Liver (tissue), 9 donors: ENCODE measurements around the gene EMILIN1. TPM values are rescaled to one million over a fixed set of nuclear protein-coding genes. Genes with fewer than 3 reads are reported as not detected.
A peak's percentile ranks its signal among the peaks of the same experiment; 100 is the strongest.

Experiments used
- DNase-seq: peaks from one replicate; pipeline ENCODE4 v3.0.0-alpha.2; 2017; ENCODE audit warnings: low spot score
- H3K27ac ChIP-seq, 2 donors: one replicate each; pipeline ENCODE4 v1.7.0; 2013; ENCODE audit warnings: inconsistent platforms in 2 of 2, low read length in 2 of 2, control low read depth in 1 of 2, low read depth in 1 of 2, mild to moderate bottlenecking in 1 of 2
- H3K27me3 ChIP-seq, 4 donors: one replicate each; pipeline versions ENCODE4 v1.6.1 to v1.7.0; 2013; ENCODE audit warnings: low read length in 3 of 4, inconsistent platforms in 1 of 4, mild to moderate bottlenecking in 1 of 4, moderate library complexity in 1 of 4; ENCODE audit not compliant: control insufficient read depth in 4 of 4, insufficient read depth in 4 of 4
- H3K36me3 ChIP-seq, 4 donors: one replicate each; pipeline versions ENCODE4 v1.6.1 to v1.7.0; 2013; ENCODE audit warnings: low read length in 3 of 4, mild to moderate bottlenecking in 3 of 4, low read depth in 1 of 4, moderate library complexity in 1 of 4; ENCODE audit not compliant: control insufficient read depth in 4 of 4, insufficient read depth in 3 of 4
- H3K4me1 ChIP-seq, 4 donors: one replicate each; pipeline versions ENCODE4 v1.6.1 to v1.7.0; 2013; ENCODE audit warnings: low read length in 3 of 4, mild to moderate bottlenecking in 3 of 4, moderate library complexity in 1 of 4; ENCODE audit not compliant: control insufficient read depth in 4 of 4, insufficient read depth in 4 of 4
- H3K4me3 ChIP-seq, 3 donors: one replicate each; pipeline versions ENCODE4 v1.6.1 to v1.7.0; 2013; ENCODE audit warnings: low read length in 3 of 3, control low read depth in 1 of 3, low read depth in 1 of 3, mild to moderate bottlenecking in 1 of 3
- H3K9ac ChIP-seq, 2 donors: one replicate each; pipeline ENCODE4 v1.7.0; 2013; ENCODE audit warnings: low read length in 2 of 2, mild to moderate bottlenecking in 2 of 2, moderate library complexity in 2 of 2, control low read depth in 1 of 2, low read depth in 1 of 2
- H3K9me3 ChIP-seq, 4 donors: one replicate each; pipeline versions ENCODE4 v1.6.1 to v1.7.0; 2013; ENCODE audit warnings: low read length in 3 of 4; ENCODE audit not compliant: control insufficient read depth in 4 of 4
- EGR1 ChIP-seq, 2 donors: IDR thresholded peaks; 2 replicates each; pipeline ENCODE4 v1.6.1; 2016 to 2018; ENCODE audit warnings: antibody characterized with exemption in 2 of 2, low read depth in 2 of 2
- FOXA1 ChIP-seq: IDR thresholded peaks from 2 replicates; pipeline ENCODE4 v1.6.1; 2016; ENCODE audit warnings: antibody characterized with exemption
- FOXA2 ChIP-seq: IDR thresholded peaks from 2 replicates; pipeline ENCODE4 v1.6.1; 2016; ENCODE audit warnings: antibody characterized with exemption
- GABPA ChIP-seq, 2 donors: IDR thresholded peaks in 1 of 2; conservative IDR thresholded peaks in 1 of 2; 2 replicates each; pipeline ENCODE4 v1.6.1; 2016; ENCODE audit warnings: antibody characterized with exemption in 2 of 2, mild to moderate bottlenecking in 1 of 2, moderate library complexity in 1 of 2
- HNF4A ChIP-seq, 2 donors: conservative IDR thresholded peaks; 2 replicates each; pipeline ENCODE4 v1.6.1; 2016; ENCODE audit warnings: antibody characterized with exemption in 2 of 2, mild to moderate bottlenecking in 2 of 2
- HNF4G ChIP-seq: IDR thresholded peaks from 2 replicates; pipeline ENCODE4 v1.6.1; 2016; ENCODE audit warnings: antibody characterized with exemption
- JUND ChIP-seq, 2 donors: IDR thresholded peaks; 2 replicates each; pipeline ENCODE4 v1.6.1; 2016; ENCODE audit warnings: antibody characterized with exemption in 2 of 2
- NR2F2 ChIP-seq: IDR thresholded peaks from 2 replicates; pipeline ENCODE4 v1.6.1; 2016; ENCODE audit warnings: antibody characterized with exemption
- RAD21 ChIP-seq, 2 donors: IDR thresholded peaks; 2 replicates each; pipeline ENCODE4 v1.6.1; 2016; ENCODE audit warnings: antibody characterized with exemption in 2 of 2, mild to moderate bottlenecking in 2 of 2
- RXRA ChIP-seq, 2 donors: IDR thresholded peaks; 2 replicates each; pipeline ENCODE4 v1.6.1; 2017 to 2018; ENCODE audit warnings: antibody characterized with exemption in 2 of 2, mild to moderate bottlenecking in 1 of 2
- SP1 ChIP-seq: IDR thresholded peaks from 2 replicates; pipeline ENCODE4 v1.6.1; 2018; ENCODE audit warnings: antibody characterized with exemption, mild to moderate bottlenecking
- TAF1 ChIP-seq: conservative IDR thresholded peaks from 2 replicates; pipeline ENCODE4 v1.6.1; 2016; ENCODE audit warnings: antibody characterized with exemption, mild to moderate bottlenecking
- YY1 ChIP-seq: IDR thresholded peaks from 2 replicates; pipeline ENCODE4 v1.6.1; 2016; ENCODE audit warnings: antibody characterized with exemption, mild to moderate bottlenecking
- WGBS: extraction: QIAGEN DNeasy Blood & Tissue Kit; methylation state at CpG from one replicate; pipeline ENCODE4 v1.1.7; 2013; 5-methylcytosine and 5-hydroxymethylcytosine counted together
- polyA plus RNA-seq, 2 donors: library from polyadenylated mRNA; stranded (reverse) in 1 of 2; unstranded in 1 of 2; fragments of 200-250 nt in 1 of 2; fragments of >200 nt in 1 of 2; fragmentation: Nextera tagmentation in 1 of 2; extraction: Ambion mirVana in 1 of 2; gene quantifications; one replicate each; pipeline versions ENCODE4 v1.2.1 to v1.2.3, GENCODE V29; 2013 to 2015
- total RNA-seq, 2 donors: library from RNA; depleted of rRNA; stranded (reverse); fragments of >200 nt; gene quantifications; one replicate each; pipeline ENCODE4 v1.2.3, GENCODE V29; 2014
- TF ChIP-seq, protein P1 (sequence below): IDR thresholded peaks from 2 replicates; pipeline ENCODE4 v1.6.1; 2016; ENCODE audit warnings: antibody characterized with exemption, mild to moderate bottlenecking
- TF ChIP-seq, protein P2 (sequence below): IDR thresholded peaks from 2 replicates; pipeline ENCODE4 v1.6.1; 2016; ENCODE audit warnings: antibody characterized with exemption
- TF ChIP-seq, protein P3 (sequence below): IDR thresholded peaks from 2 replicates; pipeline ENCODE4 v1.6.1; 2016; ENCODE audit warnings: antibody characterized with exemption
- TF ChIP-seq, protein P4 (sequence below): fragments of 150-350 bp; IDR thresholded peaks from 2 replicates; pipeline ENCODE4 v1.5.1; 2017; ENCODE audit warnings: improper control_type of control experiment, low read depth, low read length; ENCODE audit not compliant: missing input control
- TF ChIP-seq, protein P5 (sequence below): IDR thresholded peaks from 2 replicates; pipeline ENCODE4 v1.6.1; 2016; ENCODE audit warnings: antibody characterized with exemption
- donor health status: healthy.
- donor health status: healthy.
- donor health status: healthy.
- donor health status: healthy.
- donor health status: healthy.

EMILIN1 gene
- total and polyA plus RNA-seq, 4 donors, result 3.4 to 26.1 (median 24.0) TPM

DNA sequence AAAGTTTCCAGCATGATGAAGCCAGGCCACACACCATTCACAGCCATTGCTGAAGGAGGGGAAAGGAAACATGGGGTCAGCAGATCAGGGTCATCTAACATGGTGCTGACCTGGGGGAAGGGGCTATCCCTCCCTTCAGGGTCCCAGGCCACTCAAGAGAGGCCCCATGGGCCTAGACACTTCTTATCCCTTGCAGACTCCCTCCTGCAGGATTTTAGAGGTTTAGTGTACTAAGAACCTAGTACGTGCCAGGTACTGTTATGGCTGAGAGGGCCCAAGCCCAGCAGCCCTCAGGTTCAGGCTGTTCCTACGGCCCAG, 17.0 kb downstream of the EMILIN1 start (continued):
- TF ChIP-seq, protein P1, sequence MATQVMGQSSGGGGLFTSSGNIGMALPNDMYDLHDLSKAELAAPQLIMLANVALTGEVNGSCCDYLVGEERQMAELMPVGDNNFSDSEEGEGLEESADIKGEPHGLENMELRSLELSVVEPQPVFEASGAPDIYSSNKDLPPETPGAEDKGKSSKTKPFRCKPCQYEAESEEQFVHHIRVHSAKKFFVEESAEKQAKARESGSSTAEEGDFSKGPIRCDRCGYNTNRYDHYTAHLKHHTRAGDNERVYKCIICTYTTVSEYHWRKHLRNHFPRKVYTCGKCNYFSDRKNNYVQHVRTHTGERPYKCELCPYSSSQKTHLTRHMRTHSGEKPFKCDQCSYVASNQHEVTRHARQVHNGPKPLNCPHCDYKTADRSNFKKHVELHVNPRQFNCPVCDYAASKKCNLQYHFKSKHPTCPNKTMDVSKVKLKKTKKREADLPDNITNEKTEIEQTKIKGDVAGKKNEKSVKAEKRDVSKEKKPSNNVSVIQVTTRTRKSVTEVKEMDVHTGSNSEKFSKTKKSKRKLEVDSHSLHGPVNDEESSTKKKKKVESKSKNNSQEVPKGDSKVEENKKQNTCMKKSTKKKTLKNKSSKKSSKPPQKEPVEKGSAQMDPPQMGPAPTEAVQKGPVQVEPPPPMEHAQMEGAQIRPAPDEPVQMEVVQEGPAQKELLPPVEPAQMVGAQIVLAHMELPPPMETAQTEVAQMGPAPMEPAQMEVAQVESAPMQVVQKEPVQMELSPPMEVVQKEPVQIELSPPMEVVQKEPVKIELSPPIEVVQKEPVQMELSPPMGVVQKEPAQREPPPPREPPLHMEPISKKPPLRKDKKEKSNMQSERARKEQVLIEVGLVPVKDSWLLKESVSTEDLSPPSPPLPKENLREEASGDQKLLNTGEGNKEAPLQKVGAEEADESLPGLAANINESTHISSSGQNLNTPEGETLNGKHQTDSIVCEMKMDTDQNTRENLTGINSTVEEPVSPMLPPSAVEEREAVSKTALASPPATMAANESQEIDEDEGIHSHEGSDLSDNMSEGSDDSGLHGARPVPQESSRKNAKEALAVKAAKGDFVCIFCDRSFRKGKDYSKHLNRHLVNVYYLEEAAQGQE, result no peak

DNA sequence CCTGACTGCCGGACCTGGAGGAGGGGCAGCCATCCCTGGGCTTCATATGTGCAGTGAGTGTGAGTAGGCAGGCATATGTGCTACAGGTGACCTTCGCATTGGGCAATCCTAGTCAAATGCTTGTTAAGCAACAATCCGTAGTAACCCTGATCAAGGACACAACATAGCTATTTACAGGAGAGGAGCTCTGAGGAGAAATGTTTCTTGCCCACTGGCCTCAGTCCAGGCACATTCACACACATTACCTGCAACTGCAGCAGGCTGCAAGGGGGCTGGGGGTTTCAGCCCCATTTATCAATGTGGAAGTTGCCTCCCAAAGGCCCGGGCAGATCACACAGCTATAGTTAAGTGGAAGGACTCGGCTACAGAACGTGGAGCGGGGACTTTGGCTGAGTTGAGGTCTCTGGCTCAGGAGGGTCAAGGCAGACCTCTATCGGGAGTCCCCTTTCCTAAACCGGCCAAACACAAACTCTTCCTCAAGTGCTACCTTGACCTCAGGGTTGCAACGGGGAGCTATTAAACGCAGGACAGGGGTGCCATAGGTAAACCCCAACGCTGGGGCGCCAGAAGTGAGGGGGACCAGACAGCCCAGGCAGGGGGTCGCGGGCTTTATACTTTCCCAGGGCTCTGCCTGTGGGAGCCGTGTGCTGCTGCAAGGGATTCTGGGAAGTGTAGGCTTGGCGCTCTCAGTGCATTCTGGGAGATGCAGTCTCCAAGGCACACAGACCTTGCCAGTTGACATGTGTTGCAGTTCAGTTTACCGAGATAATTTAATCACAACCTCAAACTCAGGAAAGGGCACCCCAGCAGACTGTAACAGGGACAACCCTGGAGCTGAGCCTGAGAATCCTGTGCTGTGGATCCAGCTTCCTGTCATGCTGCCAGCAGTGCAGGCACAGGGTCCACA, 17.6 kb downstream of the EMILIN1 start:
- peak overlapping the region; percentile 44 to 45 for H3K9ac ChIP-seq
- peaks cover 8 to 30% (median 21%) of the 10 kb centered on the region in 4 donors for H3K36me3 ChIP-seq
- peak overlapping the region; percentile 82 to 87 for H3K27ac ChIP-seq
- no peaks in the 10 kb centered on the region for H3K9me3 ChIP-seq
- peak overlapping the region; percentile 8 to 27 (median 18) for H3K4me3 ChIP-seq
- DNase-seq, result peak; percentile 69
- peaks cover 22 to 72% (median 63%) of the 10 kb centered on the region in 4 donors for H3K4me1 ChIP-seq
- H3K27me3 ChIP-seq, result no peaks in the 10 kb centered on the region
- TF ChIP-seq, protein P2, sequence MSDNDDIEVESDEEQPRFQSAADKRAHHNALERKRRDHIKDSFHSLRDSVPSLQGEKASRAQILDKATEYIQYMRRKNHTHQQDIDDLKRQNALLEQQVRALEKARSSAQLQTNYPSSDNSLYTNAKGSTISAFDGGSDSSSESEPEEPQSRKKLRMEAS, result peak; percentile 82
- TF ChIP-seq JUND (IDR thresholded peaks at IDR 0.05) (peak in 1 of 2 donors; percentile 81), YY1 (peak; percentile 95), FOXA2 (peak; percentile 80), EGR1 (IDR thresholded peaks at IDR 0.05; ENCODE audit: low read depth in 2 of 2) (peak in 1 of 2 donors; percentile 19), HNF4A (conservative IDR thresholded peaks at IDR 0.05) (peak; percentile 83 to 90), RAD21 (IDR thresholded peaks at IDR 0.05) (peak; percentile 42 to 56), GABPA (IDR thresholded peaks at IDR 0.05 in 1 of 2, conservative IDR thresholded peaks at IDR 0.05 in 1 of 2) (no peak), NR2F2 (peak; percentile 41), HNF4G (peak; percentile 56), FOXA1 (peak; percentile 64), SP1 (peak; percentile 89), RXRA (IDR thresholded peaks at IDR 0.05) (peak; percentile 90 to 96), TAF1 (peak; percentile 30)
- TF ChIP-seq, protein P3, sequence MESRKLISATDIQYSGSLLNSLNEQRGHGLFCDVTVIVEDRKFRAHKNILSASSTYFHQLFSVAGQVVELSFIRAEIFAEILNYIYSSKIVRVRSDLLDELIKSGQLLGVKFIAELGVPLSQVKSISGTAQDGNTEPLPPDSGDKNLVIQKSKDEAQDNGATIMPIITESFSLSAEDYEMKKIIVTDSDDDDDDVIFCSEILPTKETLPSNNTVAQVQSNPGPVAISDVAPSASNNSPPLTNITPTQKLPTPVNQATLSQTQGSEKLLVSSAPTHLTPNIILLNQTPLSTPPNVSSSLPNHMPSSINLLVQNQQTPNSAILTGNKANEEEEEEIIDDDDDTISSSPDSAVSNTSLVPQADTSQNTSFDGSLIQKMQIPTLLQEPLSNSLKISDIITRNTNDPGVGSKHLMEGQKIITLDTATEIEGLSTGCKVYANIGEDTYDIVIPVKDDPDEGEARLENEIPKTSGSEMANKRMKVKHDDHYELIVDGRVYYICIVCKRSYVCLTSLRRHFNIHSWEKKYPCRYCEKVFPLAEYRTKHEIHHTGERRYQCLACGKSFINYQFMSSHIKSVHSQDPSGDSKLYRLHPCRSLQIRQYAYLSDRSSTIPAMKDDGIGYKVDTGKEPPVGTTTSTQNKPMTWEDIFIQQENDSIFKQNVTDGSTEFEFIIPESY, result peak; percentile 92
- TF ChIP-seq, protein P4, sequence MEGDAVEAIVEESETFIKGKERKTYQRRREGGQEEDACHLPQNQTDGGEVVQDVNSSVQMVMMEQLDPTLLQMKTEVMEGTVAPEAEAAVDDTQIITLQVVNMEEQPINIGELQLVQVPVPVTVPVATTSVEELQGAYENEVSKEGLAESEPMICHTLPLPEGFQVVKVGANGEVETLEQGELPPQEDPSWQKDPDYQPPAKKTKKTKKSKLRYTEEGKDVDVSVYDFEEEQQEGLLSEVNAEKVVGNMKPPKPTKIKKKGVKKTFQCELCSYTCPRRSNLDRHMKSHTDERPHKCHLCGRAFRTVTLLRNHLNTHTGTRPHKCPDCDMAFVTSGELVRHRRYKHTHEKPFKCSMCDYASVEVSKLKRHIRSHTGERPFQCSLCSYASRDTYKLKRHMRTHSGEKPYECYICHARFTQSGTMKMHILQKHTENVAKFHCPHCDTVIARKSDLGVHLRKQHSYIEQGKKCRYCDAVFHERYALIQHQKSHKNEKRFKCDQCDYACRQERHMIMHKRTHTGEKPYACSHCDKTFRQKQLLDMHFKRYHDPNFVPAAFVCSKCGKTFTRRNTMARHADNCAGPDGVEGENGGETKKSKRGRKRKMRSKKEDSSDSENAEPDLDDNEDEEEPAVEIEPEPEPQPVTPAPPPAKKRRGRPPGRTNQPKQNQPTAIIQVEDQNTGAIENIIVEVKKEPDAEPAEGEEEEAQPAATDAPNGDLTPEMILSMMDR, result no peak
- TF ChIP-seq, protein P5, sequence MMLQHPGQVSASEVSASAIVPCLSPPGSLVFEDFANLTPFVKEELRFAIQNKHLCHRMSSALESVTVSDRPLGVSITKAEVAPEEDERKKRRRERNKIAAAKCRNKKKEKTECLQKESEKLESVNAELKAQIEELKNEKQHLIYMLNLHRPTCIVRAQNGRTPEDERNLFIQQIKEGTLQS, result peak; percentile 64
- TF ChIP-seq, protein P1, result peak; percentile 49
- WGBS, result 17% methylated on average over 18 of the region's 18 CpGs
